OCI-LY1 (cell line): ENCODE data around the gene TBCE.

Experiments
- EZH2 ChIP-seq: fragments of 200-600 bp; sonication (generic), shearing (Covaris generic); IDR thresholded peaks from 2 replicates; pipeline ENCODE4 v1.8.0; 2017; ENCODE audit warnings: borderline replicate concordance, mixed run types, mild to moderate bottlenecking, antibody characterized with exemption, low read length, moderate library complexity, mixed read lengths
- TF ChIP-seq, protein P1 (sequence below): fragments of 200-600 bp; sonication (generic), shearing (Covaris generic); IDR thresholded peaks from 2 replicates; pipeline ENCODE4 v1.5.1; 2017; ENCODE audit warnings: mild to moderate bottlenecking, antibody characterized with exemption, low read length, moderate library complexity, mixed read lengths

DNA sequence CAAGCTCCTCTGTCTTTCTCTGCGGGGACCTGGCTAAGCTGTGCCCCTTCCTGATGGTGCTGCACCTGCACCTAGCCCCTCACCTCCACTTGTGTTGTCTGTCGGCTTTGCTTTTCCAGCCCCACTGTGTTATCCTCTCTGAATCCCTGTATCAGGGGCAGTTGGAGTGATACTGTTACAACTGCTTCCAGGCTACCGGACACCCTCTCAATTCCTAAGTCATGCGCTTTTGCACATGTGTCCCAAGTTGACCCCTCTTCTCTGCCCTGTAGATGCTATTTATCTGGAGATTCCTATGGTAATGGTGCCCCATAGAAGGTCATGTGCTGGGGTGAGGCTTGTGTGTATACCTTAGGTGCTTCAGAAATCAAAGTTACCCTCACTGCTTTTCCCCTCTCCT is 58.9 kb downstream of the TBCE start:
- TF ChIP-seq, protein P1, sequence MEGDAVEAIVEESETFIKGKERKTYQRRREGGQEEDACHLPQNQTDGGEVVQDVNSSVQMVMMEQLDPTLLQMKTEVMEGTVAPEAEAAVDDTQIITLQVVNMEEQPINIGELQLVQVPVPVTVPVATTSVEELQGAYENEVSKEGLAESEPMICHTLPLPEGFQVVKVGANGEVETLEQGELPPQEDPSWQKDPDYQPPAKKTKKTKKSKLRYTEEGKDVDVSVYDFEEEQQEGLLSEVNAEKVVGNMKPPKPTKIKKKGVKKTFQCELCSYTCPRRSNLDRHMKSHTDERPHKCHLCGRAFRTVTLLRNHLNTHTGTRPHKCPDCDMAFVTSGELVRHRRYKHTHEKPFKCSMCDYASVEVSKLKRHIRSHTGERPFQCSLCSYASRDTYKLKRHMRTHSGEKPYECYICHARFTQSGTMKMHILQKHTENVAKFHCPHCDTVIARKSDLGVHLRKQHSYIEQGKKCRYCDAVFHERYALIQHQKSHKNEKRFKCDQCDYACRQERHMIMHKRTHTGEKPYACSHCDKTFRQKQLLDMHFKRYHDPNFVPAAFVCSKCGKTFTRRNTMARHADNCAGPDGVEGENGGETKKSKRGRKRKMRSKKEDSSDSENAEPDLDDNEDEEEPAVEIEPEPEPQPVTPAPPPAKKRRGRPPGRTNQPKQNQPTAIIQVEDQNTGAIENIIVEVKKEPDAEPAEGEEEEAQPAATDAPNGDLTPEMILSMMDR, result no peak
- TF ChIP-seq EZH2, result no peak
